Activated T-cell treated with anti-CD3 and anti-CD28 coated beads, Interleukin-2, amount 50 U/mL, for 24 hours (primary cell): ENCODE data around the gene PARD3.
"Not testable (repeated sequence)": the region's sequence is repeated elsewhere in the genome, so short reads cannot be mapped to it uniquely, and the experiment has no call there.

Experiments used
- DNase-seq: peaks from one replicate; pipeline ENCODE4 v3.0.0-alpha.2; 2020
- H3K27ac Mint-ChIP-seq: 2 replicates; pipeline ENCODE4 v1.8.0; 2020; ENCODE audit warnings: mild to moderate bottlenecking, mixed read lengths
- H3K27me3 Mint-ChIP-seq: 2 replicates; pipeline ENCODE4 v1.8.0; 2020; ENCODE audit warnings: mixed read lengths
- H3K36me3 Mint-ChIP-seq: 2 replicates; pipeline ENCODE4 v1.8.0; 2020; ENCODE audit warnings: low read depth, mixed read lengths
- H3K4me1 Mint-ChIP-seq: 2 replicates; pipeline ENCODE4 v1.8.0; 2020; ENCODE audit warnings: low read depth, mixed read lengths
- H3K4me3 Mint-ChIP-seq: 2 replicates; pipeline ENCODE4 v1.8.0; 2020; ENCODE audit warnings: mild to moderate bottlenecking, moderate library complexity, mixed read lengths
- H3K9me3 Mint-ChIP-seq: 2 replicates; pipeline ENCODE4 v1.8.0; 2020; ENCODE audit warnings: mixed read lengths

PARD3 gene

DNA sequence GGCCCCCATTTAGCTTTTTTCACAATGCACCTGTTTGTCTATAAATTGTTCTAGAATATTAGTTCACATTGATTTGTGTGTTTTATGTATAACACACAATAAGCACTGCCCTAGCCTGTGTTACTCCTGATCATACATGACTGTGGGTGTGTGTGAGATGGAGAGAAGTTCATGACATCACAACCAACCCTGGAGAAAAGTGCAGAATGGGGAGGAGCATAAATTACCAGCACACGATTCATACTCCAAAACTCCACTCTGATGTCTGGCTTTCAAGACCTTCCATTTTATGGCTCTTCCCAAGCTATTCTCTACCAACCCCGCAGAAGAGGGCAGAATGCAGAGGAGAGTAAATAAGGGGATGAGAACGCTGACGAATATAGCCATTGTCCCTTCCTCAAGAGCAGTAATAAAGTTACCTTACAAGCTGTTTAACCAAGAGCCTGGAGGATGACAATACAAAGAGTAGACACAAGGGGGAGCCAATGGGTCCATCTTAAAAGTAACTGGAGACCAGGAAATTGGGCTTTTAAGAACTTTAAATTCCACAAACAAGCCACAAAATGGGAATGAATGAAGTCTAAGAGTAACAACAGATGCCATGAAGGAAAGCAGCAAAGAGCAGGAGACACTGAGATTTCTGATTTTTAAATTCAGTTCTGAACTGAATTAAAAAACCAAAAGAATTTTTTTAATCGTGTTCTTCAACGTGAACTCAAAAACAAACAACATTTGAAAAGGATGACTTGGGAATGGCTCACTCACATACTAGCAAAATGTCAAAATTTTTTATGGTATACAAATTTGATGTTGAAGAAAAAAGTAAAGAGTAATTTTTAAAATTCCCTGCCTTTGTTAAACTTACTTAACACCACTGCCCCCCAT is 159.6 kb downstream of the PARD3 start:
- no peak for DNase-seq
- Mint-ChIP-seq H3K27me3 (peaks cover 7% of the 10 kb centered on the region), H3K4me1 (no peaks in the 10 kb centered on the region)

DNA sequence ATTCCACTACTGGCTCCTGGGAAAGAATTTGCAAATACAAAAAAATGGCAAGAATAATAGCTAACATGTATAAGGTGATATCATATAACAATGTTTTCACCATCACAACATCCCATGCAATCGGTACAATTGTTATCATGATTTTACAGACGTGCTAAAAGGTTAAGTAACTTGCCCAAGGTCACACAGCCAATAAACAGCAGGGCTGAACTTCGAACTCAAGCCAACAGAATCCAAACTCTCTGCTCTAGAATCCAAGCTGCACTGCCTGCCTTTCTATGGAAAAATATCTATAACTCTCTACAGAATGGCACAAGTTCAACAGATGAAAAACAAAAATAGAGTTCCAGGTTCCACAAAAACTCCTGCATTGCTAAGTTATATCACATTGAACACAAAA is 160.9 kb downstream of the PARD3 start:
- DNase-seq = no peak
- Mint-ChIP-seq H3K4me1 (no peaks in the 10 kb centered on the region), H3K27me3 (peaks cover 11% of the 10 kb centered on the region), H3K27ac (no peak overlapping the region), H3K9me3 (no peaks in the 10 kb centered on the region), H3K36me3 (no peaks in the 10 kb centered on the region), H3K4me3 (no peak overlapping the region)

More for the DNA sequence above, 159.6 kb downstream of the PARD3 start:
- H3K9me3 Mint-ChIP-seq = no peaks in the 10 kb centered on the region
- H3K27ac Mint-ChIP-seq = no peak overlapping the region
- no peak overlapping the region for H3K4me3 Mint-ChIP-seq
- no peaks in the 10 kb centered on the region for H3K36me3 Mint-ChIP-seq

DNA sequence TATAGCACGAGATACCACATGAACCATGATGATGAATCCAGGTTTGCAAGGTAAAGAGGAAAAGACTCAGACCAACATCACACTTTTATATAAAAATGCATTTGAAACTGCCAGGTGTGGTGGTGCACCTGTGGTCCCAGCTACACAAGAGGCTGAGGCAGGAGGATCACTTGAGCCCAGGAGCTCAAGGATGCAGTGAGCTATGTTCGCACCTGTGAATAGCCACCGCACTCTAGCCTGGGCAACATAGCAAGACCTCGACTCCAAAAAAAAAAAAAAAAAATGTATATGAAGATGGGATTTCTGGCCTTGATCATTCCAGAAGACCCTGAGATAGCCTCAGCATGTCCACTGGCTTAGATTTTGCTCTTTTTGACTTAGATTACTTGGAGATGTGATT is 161.6 kb downstream of the PARD3 start:
- H3K4me3 Mint-ChIP-seq = no peak overlapping the region
- H3K27ac Mint-ChIP-seq = no peak overlapping the region
- no peaks in the 10 kb centered on the region for H3K36me3 Mint-ChIP-seq
- peaks cover 11% of the 10 kb centered on the region for H3K27me3 Mint-ChIP-seq
- no peak for DNase-seq
- H3K4me1 Mint-ChIP-seq = no peaks in the 10 kb centered on the region
- H3K9me3 Mint-ChIP-seq = no peaks in the 10 kb centered on the region

DNA sequence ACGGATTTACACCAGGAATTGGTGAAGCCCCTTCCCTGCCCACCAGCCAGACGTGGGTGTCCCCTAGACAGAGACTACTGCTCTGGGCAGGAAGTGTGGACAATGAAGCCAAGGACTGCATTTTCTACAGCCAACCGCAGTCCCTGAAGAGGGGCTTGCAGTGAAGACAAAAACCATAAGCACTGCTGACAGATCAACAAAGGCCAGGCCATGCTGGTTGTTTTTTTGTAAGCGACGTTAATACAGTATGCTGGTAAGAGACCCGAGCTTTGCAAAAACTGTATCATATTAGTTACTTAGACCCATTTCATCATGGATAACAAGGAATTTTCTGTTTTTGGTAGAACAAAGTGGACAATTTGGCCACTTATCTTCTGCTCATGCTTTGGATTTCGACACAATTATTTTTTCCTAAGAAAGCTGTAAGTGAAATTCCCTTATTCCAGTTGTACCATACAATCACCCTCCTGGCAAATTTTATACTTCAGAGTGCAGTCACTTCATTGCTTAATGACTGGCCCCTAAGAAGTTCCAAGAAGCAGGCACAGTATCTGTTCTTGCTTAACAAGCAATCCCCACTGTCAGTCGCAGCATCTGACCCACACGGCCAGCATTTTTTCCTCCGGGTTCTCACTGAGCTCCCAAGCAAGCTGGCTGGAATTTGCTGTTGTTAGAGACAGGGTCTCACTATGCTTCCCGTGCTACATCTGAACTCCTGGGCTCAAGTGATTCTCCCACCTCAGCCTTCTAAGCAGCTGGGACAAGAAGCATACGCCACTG is 163.5 kb downstream of the PARD3 start:
- H3K9me3 Mint-ChIP-seq = no peaks in the 10 kb centered on the region
- H3K27me3 Mint-ChIP-seq = peaks cover 11% of the 10 kb centered on the region
- no peak overlapping the region for H3K27ac Mint-ChIP-seq
- no peak for DNase-seq
- no peak overlapping the region for H3K4me3 Mint-ChIP-seq
- H3K36me3 Mint-ChIP-seq = no peaks in the 10 kb centered on the region
- H3K4me1 Mint-ChIP-seq = no peaks in the 10 kb centered on the region

DNA sequence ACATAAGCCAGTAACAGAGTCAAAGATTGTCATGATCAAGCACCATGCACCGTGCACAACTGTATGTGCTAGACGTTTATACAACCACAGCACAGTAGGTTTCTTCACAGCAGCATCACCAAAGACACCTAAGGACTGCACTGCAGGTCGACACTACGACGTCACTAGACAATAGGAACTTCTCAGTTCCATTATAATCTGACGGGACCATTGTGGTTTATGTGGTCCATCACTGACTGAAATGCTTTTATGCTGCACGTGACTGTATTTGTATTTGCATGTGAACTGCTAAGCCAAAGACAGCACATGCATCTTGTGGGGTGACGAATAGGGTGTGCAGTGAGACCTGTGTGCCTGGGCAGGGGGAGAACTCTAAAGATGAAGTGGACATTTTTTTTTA is 164.9 kb downstream of the PARD3 start:
- H3K27me3 Mint-ChIP-seq = peaks cover 6% of the 10 kb centered on the region
- no peak for DNase-seq
- H3K9me3 Mint-ChIP-seq = no peaks in the 10 kb centered on the region
- no peaks in the 10 kb centered on the region for H3K4me1 Mint-ChIP-seq
- H3K4me3 Mint-ChIP-seq = no peak overlapping the region
- H3K36me3 Mint-ChIP-seq = no peaks in the 10 kb centered on the region
- no peak overlapping the region for H3K27ac Mint-ChIP-seq

DNA sequence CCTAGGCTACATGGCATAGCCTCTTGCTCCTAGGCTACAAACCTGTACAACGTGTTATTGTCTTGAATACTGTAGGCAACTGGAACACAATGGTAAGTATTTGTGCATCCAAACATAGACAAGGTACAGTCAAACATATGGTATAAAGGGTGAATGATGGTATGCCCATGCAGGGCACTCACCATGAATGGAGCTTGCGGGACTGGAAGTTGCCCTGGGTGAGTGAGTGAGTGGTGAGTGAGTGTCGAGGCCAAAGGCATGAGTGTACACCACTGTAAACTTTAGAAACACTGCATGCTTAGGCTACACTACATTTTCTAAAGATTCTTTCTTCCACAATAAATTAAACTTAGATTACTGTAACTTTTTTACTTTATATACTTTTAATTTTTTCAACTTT is 165.7 kb downstream of the PARD3 start:
- Mint-ChIP-seq H3K9me3 (no peaks in the 10 kb centered on the region), H3K27ac (no peak overlapping the region), H3K4me1 (no peaks in the 10 kb centered on the region)

DNA sequence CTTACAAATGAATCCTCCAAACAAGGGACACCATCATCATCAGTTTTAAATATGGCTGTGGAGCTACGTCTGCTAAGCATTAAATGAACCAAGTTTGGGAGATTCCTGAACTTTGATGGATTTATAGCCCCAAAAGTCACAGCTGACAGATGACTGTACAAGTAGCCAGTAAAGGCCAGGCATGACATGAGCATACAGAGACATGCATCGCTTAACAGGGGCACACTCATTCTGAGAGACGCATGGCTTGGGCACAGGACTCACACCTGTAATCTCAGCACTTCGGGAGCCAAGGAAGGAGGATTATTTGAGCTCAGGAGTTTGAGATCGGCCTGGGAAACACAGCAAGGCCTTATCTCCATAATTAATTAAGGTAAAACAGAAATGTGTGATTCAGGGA is 166.2 kb downstream of the PARD3 start:
- H3K27ac Mint-ChIP-seq = no peak overlapping the region
- peaks cover 6% of the 10 kb centered on the region for H3K27me3 Mint-ChIP-seq
- H3K4me3 Mint-ChIP-seq = no peak overlapping the region
- H3K36me3 Mint-ChIP-seq = no peaks in the 10 kb centered on the region
- no peaks in the 10 kb centered on the region for H3K9me3 Mint-ChIP-seq
- H3K4me1 Mint-ChIP-seq = no peaks in the 10 kb centered on the region
- DNase-seq = no peak

More for the DNA sequence above, 165.7 kb downstream of the PARD3 start:
- DNase-seq = no peak
- H3K4me3 Mint-ChIP-seq = no peak overlapping the region
- no peaks in the 10 kb centered on the region for H3K36me3 Mint-ChIP-seq
- H3K27me3 Mint-ChIP-seq = peaks cover 6% of the 10 kb centered on the region

DNA sequence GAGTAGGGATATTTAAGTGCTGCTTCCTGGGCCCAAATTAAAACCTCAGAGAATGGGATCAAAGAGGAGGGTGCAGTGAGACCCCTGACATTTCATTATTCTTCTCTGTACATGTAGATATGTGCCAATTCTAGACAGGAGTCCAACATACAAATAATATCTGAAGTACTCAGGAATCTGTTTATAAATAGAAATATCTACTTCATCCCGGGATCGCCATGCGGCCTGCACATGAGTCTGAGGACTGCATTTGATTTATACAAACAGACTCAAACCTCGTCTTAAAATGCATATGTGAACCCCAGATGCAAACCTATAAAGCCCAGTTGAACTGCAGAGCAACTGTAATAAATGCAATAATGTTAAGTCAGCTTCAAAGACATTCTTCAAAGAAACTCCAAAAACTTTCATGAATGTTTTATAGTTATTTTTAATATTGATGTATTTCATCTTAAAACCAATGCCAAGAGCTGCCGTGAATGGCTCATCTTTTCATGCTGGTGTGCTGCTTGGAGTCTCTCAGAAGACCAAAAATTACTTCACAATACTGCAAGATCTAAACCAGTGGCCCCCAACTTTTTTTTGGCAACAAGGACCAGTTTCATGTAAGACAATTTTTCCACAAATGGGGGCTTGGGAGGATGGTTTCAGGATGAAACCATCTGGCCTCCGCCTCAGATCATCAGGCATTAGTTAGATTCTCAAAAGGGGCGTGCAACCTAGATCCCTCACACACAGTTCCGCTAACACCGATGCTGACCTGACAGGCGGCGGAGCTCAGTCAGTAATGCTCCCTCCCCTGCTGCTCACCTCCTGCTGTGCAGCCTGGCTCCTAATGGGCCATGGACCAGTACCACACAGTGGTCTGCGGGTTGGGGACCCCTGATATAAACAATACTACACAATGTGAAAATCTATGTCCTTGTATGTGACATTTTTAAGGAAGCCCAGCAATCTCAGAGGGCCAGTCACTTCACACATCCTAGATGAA is 166.9 kb downstream of the PARD3 start:
- Mint-ChIP-seq H3K4me3 (no peak overlapping the region), H3K27me3 (peaks cover 6% of the 10 kb centered on the region), H3K27ac (no peak overlapping the region), H3K9me3 (no peaks in the 10 kb centered on the region), H3K36me3 (no peaks in the 10 kb centered on the region), H3K4me1 (no peaks in the 10 kb centered on the region)
- no peak for DNase-seq

DNA sequence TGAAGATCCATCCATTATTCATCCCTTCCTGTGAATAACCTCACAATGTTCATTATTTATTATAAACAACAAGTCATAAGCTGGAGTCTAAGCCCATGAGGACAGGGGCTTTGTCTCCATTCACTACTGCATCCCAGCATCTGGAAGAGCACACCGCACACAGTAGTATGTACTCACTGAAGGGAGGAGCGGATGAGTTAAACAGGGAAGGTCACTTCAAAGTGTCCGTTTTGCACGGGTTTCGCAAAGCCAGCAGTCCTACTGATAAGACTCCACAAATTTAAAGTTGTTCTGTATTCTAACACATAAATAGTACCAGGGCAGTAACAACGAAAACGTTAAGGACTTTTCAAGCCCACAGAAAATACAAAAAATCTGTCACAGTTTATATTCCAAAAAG is 167.9 kb downstream of the PARD3 start:
- Mint-ChIP-seq H3K4me1 (no peaks in the 10 kb centered on the region), H3K36me3 (no peaks in the 10 kb centered on the region), H3K9me3 (no peaks in the 10 kb centered on the region), H3K4me3 (no peak overlapping the region), H3K27me3 (peaks cover 6% of the 10 kb centered on the region), H3K27ac (no peak overlapping the region)
- DNase-seq = no peak

DNA sequence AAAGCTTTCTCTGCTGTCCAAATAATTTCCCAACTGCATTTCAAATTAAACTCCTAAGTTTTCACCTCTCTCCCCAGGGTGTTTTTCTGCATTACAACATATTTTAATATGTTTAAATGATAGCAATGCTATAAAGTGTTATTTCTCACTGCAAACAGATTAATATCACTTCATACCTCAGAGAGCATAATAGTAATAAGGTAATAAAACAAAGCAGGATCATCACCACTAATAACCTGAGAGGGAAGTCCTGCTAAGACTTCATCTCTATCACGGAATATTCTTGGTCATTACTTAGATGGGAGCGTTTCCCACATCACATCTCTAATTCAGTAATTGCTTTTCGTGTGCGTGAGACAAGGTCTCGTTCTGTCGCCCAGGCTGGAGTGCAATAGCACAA is 168.8 kb downstream of the PARD3 start:
- Mint-ChIP-seq H3K36me3 (no peaks in the 10 kb centered on the region), H3K27ac (no peak overlapping the region), H3K27me3 (peaks cover 5% of the 10 kb centered on the region), H3K9me3 (no peaks in the 10 kb centered on the region), H3K4me3 (no peak overlapping the region), H3K4me1 (no peaks in the 10 kb centered on the region)
- DNase-seq = no peak

DNA sequence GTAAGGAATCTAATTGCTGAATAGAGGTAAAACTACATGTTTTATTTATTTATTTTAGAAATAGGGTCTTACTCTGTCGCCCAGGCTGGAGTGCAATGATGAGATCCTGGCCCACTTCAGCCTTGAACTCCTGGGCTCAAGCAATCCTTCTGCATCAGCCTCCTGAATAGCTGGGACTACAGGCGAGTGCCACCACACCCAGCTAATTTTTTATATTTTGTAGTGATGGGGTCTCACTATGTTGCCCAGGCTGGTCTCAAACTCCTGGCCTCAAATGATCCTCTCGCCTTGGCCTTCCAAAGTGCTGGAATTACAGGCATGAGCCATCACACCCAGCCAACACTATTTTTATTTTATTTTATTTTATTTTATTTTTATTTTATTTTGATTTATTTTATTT is 170.3 kb downstream of the PARD3 start:
- not testable (repeated sequence) for H3K36me3 Mint-ChIP-seq, H3K9me3 Mint-ChIP-seq, H3K27ac Mint-ChIP-seq, DNase-seq, H3K4me3 Mint-ChIP-seq, H3K4me1 Mint-ChIP-seq, H3K27me3 Mint-ChIP-seq

DNA sequence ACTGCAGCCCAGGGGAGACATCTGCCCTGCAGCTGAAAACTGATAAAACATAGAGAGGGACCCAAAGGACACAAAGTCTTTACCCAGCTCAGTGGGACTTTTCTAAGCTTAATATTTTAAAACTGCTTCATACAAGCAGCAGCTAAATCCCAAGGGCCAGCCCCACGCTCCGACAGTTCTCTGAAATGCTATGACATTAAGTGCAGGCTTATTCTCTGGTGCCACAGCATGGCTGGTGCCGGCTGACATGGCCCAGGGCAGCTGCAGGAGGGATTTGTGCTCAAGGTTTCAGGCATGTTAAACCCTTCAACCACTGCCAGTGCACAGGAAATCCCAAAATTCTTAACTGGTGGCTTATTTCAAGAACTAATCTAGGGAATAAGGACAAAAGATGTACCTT is 170.9 kb downstream of the PARD3 start:
- no peaks in the 10 kb centered on the region for H3K4me1 Mint-ChIP-seq
- DNase-seq = no peak
- H3K27me3 Mint-ChIP-seq = no peaks in the 10 kb centered on the region
- no peaks in the 10 kb centered on the region for H3K36me3 Mint-ChIP-seq
- no peaks in the 10 kb centered on the region for H3K9me3 Mint-ChIP-seq
- H3K4me3 Mint-ChIP-seq = no peak overlapping the region
- H3K27ac Mint-ChIP-seq = no peak overlapping the region

DNA sequence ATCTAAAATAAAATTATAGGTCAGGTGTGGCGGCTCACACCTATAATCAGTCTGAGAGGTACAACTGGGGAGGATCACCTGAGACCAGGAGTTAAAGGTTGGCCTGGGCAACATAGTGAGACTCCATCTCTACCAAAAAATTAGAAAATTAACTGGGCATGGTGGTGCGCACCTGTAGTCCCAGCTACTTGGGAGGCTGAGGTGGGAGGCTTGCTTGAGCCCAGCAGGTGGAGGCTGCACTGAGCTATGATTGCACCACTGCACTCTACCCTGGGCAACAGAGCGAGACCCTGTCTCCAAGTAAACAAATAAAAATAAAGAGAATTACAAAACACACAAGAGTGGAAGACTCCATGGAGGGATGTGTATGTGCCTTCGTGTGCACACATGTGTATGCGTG is 171.5 kb downstream of the PARD3 start:
- Mint-ChIP-seq H3K4me1 (no peaks in the 10 kb centered on the region), H3K27me3 (no peaks in the 10 kb centered on the region), H3K4me3 (no peak overlapping the region), H3K36me3 (no peaks in the 10 kb centered on the region), H3K9me3 (no peaks in the 10 kb centered on the region), H3K27ac (no peak overlapping the region)
- no peak for DNase-seq

DNA sequence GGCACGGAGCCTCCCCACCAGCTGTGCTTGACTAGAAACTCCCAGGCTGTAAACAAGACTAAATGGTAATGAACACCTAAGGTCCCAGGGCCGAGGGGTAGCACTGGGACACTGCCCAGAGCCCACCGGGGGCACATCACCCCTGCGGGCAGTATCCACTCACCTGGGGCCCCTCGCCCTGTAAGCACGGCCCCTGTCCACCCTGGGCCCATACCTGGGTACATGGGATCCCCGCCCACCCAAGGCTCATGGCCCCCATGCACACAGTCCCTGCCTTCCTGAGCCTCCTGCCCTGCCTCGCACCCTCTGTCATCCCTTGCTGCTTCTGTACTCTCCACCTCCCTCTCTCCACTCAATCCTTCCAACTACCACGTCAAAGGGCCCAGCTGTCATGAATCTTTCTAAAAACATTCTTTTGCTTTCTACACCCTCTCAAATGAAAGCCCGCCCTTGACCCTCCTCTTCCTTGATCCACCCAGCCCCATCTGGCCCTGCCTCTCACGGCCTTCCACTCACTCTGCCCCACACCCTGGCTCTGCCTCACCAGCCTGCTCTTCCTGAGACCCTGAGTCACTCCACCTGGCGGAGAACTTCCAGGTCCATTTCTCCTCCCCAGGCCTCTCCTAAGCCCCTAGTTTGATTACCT is 173.1 kb downstream of the PARD3 start:
- peaks cover 11% of the 10 kb centered on the region for H3K4me1 Mint-ChIP-seq
- H3K4me3 Mint-ChIP-seq = no peak overlapping the region
- H3K9me3 Mint-ChIP-seq = no peaks in the 10 kb centered on the region
- no peaks in the 10 kb centered on the region for H3K27me3 Mint-ChIP-seq
- no peak for DNase-seq
- H3K27ac Mint-ChIP-seq = no peak overlapping the region
- H3K36me3 Mint-ChIP-seq = no peaks in the 10 kb centered on the region
